SK-N-SH (cell line): ENCODE data around the gene DLG2. TPM values are rescaled to one million over a fixed set of nuclear protein-coding genes. Genes with fewer than 3 reads are reported as not detected.

Experiments used
- CTCF ChIA-PET: fragments of 300-600, 350-600 bp; formaldehyde crosslinking; extraction: SDS; loops from one replicate; lab custom pipeline; 2021; lab: Yijun Ruan, JAX
- POLR2A ChIA-PET: fragments of 350-600 bp; sonication (Branson Sonifier 250); formaldehyde crosslinking; extraction: SDS; loops from one replicate; lab custom pipeline; 2020; ENCODE audit warnings: antibody characterized with exemption, inconsistent platforms; lab: Yijun Ruan, JAX
- DNase-seq: peaks from one replicate; pipeline ENCODE4 v3.0.0; 2012
- H2AFZ ChIP-seq: fragments of 200-600 bp; sonication (generic); 2 replicates; pipeline ENCODE4 v1.8.1; 2016; ENCODE audit warnings: antibody characterized with exemption, mild to moderate bottlenecking, low read depth
- H3F3A ChIP-seq: fragments of 200-600 bp; sonication (generic); replicated peaks from 2 replicates; pipeline ENCODE3; 2016; ENCODE audit warnings: antibody characterized with exemption, mild to moderate bottlenecking; ENCODE audit not compliant: insufficient read depth
- H3K27ac ChIP-seq, 2 experiments: fragments of 200-500 bp in 1 of 2; fragments of 200-600 bp in 1 of 2; sonication (Bioruptor generic) in 1 of 2; sonication (generic), shearing (Covaris generic) in 1 of 2; 2 replicates each; pipeline versions ENCODE4 v1.5.1 to v1.6.1; 2014 to 2016; ENCODE audit warnings: low read depth in 2 of 2, inconsistent platforms in 1 of 2, low read length in 1 of 2, mild to moderate bottlenecking in 1 of 2, mixed read lengths in 1 of 2
- H3K27me3 ChIP-seq: fragments of 200-600 bp; sonication (generic), shearing (Covaris generic); 2 replicates; pipeline ENCODE4 v1.6.1; 2016; ENCODE audit warnings: mixed run types; ENCODE audit not compliant: insufficient read depth
- H3K36me3 ChIP-seq, 2 experiments: fragments of 200-500 bp in 1 of 2; fragments of 200-600 bp in 1 of 2; sonication (Bioruptor generic) in 1 of 2; sonication (generic) in 1 of 2; replicated peaks in 1 of 2; 2 replicates each; pipeline versions ENCODE3 to v1.5.1; 2014 to 2016; ENCODE audit warnings: low read length in 1 of 2, mild to moderate bottlenecking in 1 of 2; ENCODE audit not compliant: insufficient read depth in 2 of 2, control insufficient read depth in 1 of 2
- H3K4me1 ChIP-seq, 2 experiments: fragments of 200-500 bp in 1 of 2; fragments of 200-600 bp in 1 of 2; sonication (Bioruptor generic) in 1 of 2; sonication (generic), shearing (Covaris generic) in 1 of 2; 2 replicates each; pipeline versions ENCODE4 v1.5.1 to v1.6.1; 2014 to 2016; ENCODE audit warnings: low read depth in 1 of 2, low read length in 1 of 2, mixed run types in 1 of 2; ENCODE audit not compliant: insufficient read depth in 2 of 2, control insufficient read depth in 1 of 2
- H3K4me2 ChIP-seq: fragments of 200-600 bp; sonication (generic), shearing (Covaris generic); 2 replicates; pipeline ENCODE4 v1.6.1; 2017; ENCODE audit warnings: mixed run types
- H3K4me3 ChIP-seq, 2 experiments: fragments of 200-500 bp in 1 of 2; fragments of 200-600 bp in 1 of 2; sonication (Bioruptor generic) in 1 of 2; sonication (generic), shearing (Covaris generic) in 1 of 2; 2 replicates each; pipeline versions ENCODE4 v1.5.1 to v1.8.1; 2014 to 2016; ENCODE audit warnings: low read depth in 2 of 2, inconsistent platforms in 1 of 2, low read length in 1 of 2, mild to moderate bottlenecking in 1 of 2, mixed read lengths in 1 of 2, moderate library complexity in 1 of 2
- H3K79me2 ChIP-seq: fragments of 200-600 bp; sonication (generic); 2 replicates; pipeline ENCODE4 v1.8.1; 2017; ENCODE audit warnings: mild to moderate bottlenecking; ENCODE audit not compliant: insufficient read depth
- H3K9ac ChIP-seq: fragments of 200-600 bp; sonication (generic); 2 replicates; pipeline ENCODE4 v1.6.1; 2017; ENCODE audit warnings: mixed run types
- H3K9me2 ChIP-seq: fragments of 200-600 bp; sonication (generic); 2 replicates; pipeline ENCODE4 v1.6.1; 2017; ENCODE audit warnings: mixed run types
- H3K9me3 ChIP-seq: fragments of 200-600 bp; sonication (generic); 2 replicates; pipeline ENCODE4 v1.6.1; 2017; ENCODE audit warnings: mixed run types, mild to moderate bottlenecking, moderate library complexity
- H4K20me1 ChIP-seq: fragments of 200-600 bp; sonication (generic); 2 replicates; pipeline ENCODE4 v1.6.1; 2017; ENCODE audit warnings: mild to moderate bottlenecking, mixed run types; ENCODE audit not compliant: insufficient read depth
- CTCF ChIP-seq: fragments of 200-600 bp; sonication (generic); IDR thresholded peaks from 2 replicates; pipeline ENCODE4 v1.6.1; 2017; ENCODE audit warnings: antibody characterized with exemption, mild to moderate bottlenecking, moderate library complexity
- ELF1 ChIP-seq: IDR thresholded peaks from 2 replicates; pipeline ENCODE4 v1.4.0; 2012
- EP300 ChIP-seq, 2 experiments: IDR thresholded peaks; 2 replicates each; pipeline versions ENCODE4 v1.4.0 to v1.6.1; 2012; ENCODE audit warnings: borderline replicate concordance in 1 of 2, low read depth in 1 of 2, low read length in 1 of 2
- EZH2phosphoT487 ChIP-seq: fragments of 200-600 bp; sonication (generic); IDR thresholded peaks from 2 replicates; pipeline ENCODE4 v1.6.1; 2017; ENCODE audit warnings: low read depth, mixed run types, mild to moderate bottlenecking, antibody characterized with exemption, moderate library complexity, borderline replicate concordance
- GATA2 ChIP-seq: sonication (generic); formaldehyde crosslinking; IDR thresholded peaks from 2 replicates; pipeline ENCODE4 v1.5.0; 2020; ENCODE audit warnings: mild to moderate bottlenecking, missing genetic modification reagents
- IRF3 ChIP-seq: fragments of 150-350 bp; IDR thresholded peaks from 2 replicates; pipeline ENCODE4 v1.6.1; 2016; ENCODE audit warnings: mild to moderate bottlenecking, low read depth, low read length
- JUND ChIP-seq: IDR thresholded peaks from 2 replicates; pipeline ENCODE4 v1.4.0; 2012
- MEF2A ChIP-seq: IDR thresholded peaks from 2 replicates; pipeline ENCODE4 v1.4.0; 2012; ENCODE audit warnings: low read depth, borderline replicate concordance
- NFIC ChIP-seq: IDR thresholded peaks from 2 replicates; pipeline ENCODE4 v1.4.0; 2012; ENCODE audit warnings: borderline replicate concordance
- NRF1 ChIP-seq: IDR thresholded peaks from 2 replicates; pipeline ENCODE4 v1.6.1; 2012; ENCODE audit warnings: low read depth, mild to moderate bottlenecking, low read length
- RFX5 ChIP-seq: IDR thresholded peaks from 2 replicates; pipeline ENCODE4 v1.6.1; 2012; ENCODE audit warnings: mild to moderate bottlenecking, improper control_type of control experiment, low read length
- SMC3 ChIP-seq: IDR thresholded peaks from 2 replicates; pipeline ENCODE4 v1.6.1; 2012; ENCODE audit warnings: low read depth, low read length, improper control_type of control experiment
- TAF1 ChIP-seq: IDR thresholded peaks from 2 replicates; pipeline ENCODE4 v1.6.1; 2012; ENCODE audit warnings: low read depth, mild to moderate bottlenecking, low read length, moderate library complexity, borderline replicate concordance
- USF1 ChIP-seq: IDR thresholded peaks from 2 replicates; pipeline ENCODE4 v1.4.0; 2012; ENCODE audit warnings: low read depth, borderline replicate concordance
- USF2 ChIP-seq: fragments of 150-350 bp; IDR thresholded peaks from 2 replicates; pipeline ENCODE4 v1.6.1; 2017; ENCODE audit warnings: antibody characterized with exemption, low read length, low read depth, borderline replicate concordance
- YY1 ChIP-seq: IDR thresholded peaks from 2 replicates; pipeline ENCODE4 v1.4.0; 2012; ENCODE audit warnings: low read depth, mild to moderate bottlenecking
- WGBS: methylation state at CpG from one replicate; pipeline ENCODE4 v1.1.6; 2017; ENCODE audit warnings: low lambda C conversion rate; 5-methylcytosine and 5-hydroxymethylcytosine counted together
- polyA plus RNA-seq, 3 experiments: library from polyadenylated mRNA; depleted of rRNA; stranded (reverse); fragments of >200 nt; gene quantifications; 2 replicates each; pipeline ENCODE4 v1.2.3, GENCODE V29; 2012

Gene DLG2
- polyA plus RNA-seq, 1 of the 3 experiments (the other 2 are of a cell fraction): 0.21 TPM

- Histone ChIP-seq H3F3A (no peaks in the 10 kb centered on the region), H4K20me1 (no peaks in the 10 kb centered on the region), H3K4me2 (no peak overlapping the region), H3K27ac (no peak overlapping the region), H3K9me3 (no peaks in the 10 kb centered on the region), H3K9ac (no peak overlapping the region), H3K9me2 (no peaks in the 10 kb centered on the region), H3K36me3 (no peaks in the 10 kb centered on the region), H3K27me3 (no peaks in the 10 kb centered on the region), H3K4me1 (no peaks in the 10 kb centered on the region), H3K79me2 (no peaks in the 10 kb centered on the region), H3K4me3 (no peak overlapping the region), H2AFZ (no peak overlapping the region)
- ChIA-PET POLR2A (no interaction called here), CTCF (no interaction called here)
- DNase-seq: no peak
- TF ChIP-seq EZH2phosphoT487: no peak
- TF ChIP-seq GATA2 (CRISPR knock-in tag): no peak
- TF ChIP-seq EP300 (IDR thresholded peaks at IDR 0.05; ENCODE audit: borderline replicate concordance in 1 of 2, low read depth in 1 of 2, low read length in 1 of 2): no peak
- TF ChIP-seq USF1: no peak
- no peak for TF ChIP-seq IRF3
- no peak for TF ChIP-seq TAF1
- TF ChIP-seq NRF1: no peak
- no peak for TF ChIP-seq USF2
- no peak for TF ChIP-seq NFIC
- TF ChIP-seq CTCF: no peak
- TF ChIP-seq SMC3: no peak
- no peak for TF ChIP-seq ELF1
- no peak for TF ChIP-seq YY1
- no peak for TF ChIP-seq RFX5
- no peak for TF ChIP-seq MEF2A
- TF ChIP-seq JUND: no peak
- 3% methylated on average over 1 of the region's 1 CpG for WGBS
These were observed 188.8 kb downstream of the DLG2 start for GRCh38 chr11:85438328-85438727.
